Measurements from ENCODE around the gene TK2. TPM values are rescaled to one million over a fixed set of nuclear protein-coding genes. Genes with fewer than 3 reads are reported as not detected.

Gene TK2
- total and polyA plus RNA-seq, 9 of the 15 experiments (the other 6 are each of a cell fraction or from before 2014, with no cell fraction given) = 1.1 to 10.2 (median 5.3) TPM

DNA sequence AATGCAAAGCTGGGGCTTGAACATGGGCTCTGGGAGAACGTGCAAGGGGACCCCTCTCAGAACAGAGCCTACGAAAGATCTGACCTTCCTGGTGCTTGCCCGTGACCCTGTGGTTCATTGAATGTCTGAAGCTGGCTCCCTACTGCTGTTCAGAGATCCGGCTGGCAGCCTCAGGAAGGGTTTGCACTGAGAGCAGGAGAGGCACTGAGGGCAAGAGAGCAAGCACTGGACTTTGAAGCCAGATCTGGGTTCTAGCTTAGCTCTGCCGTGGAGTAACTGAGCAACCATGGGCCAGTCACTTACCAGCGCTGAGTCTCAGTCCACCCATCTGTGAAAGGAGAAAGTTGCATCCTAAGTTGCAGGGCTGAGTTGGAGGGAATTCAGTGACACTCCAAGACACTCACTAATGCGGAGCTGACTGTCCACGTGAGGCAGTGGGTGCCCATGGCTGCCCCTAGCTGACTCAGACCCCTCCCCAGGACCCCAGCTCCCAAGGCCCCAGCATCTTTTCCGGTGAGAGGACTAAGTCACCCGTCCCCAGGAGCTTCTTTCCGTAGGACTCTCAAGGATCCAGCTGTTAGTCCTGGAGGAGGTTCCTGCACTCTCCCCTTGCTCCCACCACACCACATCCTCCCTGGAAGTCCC lies 81.5 kb downstream of the TK2 start (continued):
- TF ChIP-seq, protein P1, sequence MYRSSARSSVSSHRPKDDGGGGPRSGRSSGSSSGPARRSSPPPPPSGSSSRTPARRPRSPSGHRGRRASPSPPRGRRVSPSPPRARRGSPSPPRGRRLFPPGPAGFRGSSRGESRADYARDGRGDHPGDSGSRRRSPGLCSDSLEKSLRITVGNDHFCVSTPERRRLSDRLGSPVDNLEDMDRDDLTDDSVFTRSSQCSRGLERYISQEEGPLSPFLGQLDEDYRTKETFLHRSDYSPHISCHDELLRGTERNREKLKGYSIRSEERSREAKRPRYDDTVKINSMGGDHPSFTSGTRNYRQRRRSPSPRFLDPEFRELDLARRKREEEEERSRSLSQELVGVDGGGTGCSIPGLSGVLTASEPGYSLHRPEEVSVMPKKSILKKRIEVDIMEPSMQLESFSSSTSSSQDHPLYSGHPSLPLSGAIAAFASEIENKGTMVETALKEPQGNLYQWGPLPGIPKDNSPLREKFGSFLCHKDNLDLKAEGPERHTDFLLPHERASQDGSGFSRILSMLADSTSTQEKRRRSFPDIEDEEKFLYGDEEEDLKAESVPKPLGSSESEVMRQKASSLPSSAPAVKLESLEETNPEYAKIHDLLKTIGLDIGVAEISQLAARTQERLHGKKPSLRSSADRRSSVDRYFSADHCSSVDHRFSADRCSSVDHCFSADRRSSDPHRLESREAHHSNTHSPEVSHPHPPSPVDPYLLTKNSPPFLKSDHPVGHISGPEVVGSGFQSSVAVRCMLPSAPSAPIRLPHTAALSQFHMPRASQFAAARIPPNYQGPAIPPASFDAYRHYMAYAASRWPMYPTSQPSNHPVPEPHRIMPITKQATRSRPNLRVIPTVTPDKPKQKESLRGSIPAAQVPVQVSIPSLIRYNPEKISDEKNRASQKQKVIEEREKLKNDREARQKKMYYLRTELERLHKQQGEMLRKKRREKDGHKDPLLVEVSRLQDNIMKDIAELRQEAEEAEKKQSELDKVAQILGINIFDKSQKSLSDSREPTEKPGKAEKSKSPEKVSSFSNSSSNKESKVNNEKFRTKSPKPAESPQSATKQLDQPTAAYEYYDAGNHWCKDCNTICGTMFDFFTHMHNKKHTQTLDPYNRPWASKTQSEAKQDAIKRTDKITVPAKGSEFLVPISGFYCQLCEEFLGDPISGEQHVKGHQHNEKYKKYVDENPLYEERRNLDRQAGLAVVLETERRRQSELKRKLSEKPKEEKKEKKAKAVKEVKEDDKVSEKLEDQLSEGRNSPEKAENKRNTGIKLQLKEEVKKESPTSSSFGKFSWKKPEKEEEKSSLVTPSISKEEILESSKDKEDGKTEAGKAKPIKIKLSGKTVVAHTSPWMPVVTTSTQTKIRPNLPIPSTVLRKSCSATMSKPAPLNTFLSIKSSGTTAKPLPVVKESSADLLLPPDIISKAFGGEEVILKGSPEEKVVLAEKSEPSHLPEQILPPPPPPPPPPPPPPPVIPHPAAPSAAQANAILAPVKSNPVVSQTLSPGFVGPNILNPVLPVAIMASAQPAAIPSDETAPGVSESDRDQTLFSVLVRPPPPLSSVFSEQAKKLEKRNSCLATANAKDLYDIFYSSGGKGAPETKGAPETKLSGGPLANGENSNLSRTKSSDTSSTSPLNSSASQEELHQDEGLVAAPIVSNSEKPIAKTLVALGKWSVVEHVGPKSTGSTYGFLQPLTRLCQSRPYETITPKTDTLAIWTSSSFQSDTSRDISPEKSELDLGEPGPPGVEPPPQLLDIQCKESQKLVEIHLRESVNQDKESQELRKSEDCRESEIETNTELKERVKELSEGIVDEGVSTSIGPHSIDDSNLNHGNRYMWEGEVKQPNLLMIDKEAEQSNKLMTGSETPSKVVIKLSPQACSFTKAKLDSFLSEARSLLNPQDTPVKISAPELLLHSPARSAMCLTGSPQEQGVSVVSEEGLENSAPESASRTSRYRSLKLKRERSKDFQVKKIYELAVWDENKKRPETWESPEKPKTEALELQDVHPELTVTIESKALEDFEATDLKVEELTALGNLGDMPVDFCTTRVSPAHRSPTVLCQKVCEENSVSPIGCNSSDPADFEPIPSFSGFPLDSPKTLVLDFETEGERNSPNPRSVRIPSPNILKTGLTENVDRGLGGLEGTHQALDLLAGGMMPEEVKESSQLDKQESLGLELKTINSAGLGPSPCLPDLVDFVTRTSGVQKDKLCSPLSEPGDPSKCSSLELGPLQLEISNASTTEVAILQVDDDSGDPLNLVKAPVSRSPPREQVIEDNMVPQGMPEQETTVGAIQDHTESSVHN (IDR thresholded peaks at IDR 0.05; ENCODE audit: borderline replicate concordance in 1 of 2, low read depth in 1 of 2) = no peak
- TF ChIP-seq RBM34 (IDR thresholded peaks at IDR 0.05; ENCODE audit: borderline replicate concordance, insufficient read depth, low read length) = no peak
- TF ChIP-seq, protein P2, sequence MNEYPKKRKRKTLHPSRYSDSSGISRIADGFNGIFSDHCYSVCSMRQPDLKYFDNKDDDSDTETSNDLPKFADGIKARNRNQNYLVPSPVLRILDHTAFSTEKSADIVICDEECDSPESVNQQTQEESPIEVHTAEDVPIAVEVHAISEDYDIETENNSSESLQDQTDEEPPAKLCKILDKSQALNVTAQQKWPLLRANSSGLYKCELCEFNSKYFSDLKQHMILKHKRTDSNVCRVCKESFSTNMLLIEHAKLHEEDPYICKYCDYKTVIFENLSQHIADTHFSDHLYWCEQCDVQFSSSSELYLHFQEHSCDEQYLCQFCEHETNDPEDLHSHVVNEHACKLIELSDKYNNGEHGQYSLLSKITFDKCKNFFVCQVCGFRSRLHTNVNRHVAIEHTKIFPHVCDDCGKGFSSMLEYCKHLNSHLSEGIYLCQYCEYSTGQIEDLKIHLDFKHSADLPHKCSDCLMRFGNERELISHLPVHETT (CRISPR knock-in tag; conservative IDR thresholded peaks at IDR 0.05 in 1 of 2, IDR thresholded peaks at IDR 0.05 in 1 of 2) = no peak
- no peak for TF ChIP-seq SNRNP70 (optimal IDR thresholded peaks at IDR 0.05; ENCODE audit: low read depth, low read length)
- no peak for TF ChIP-seq HNRNPLL (IDR thresholded peaks at IDR 0.05; ENCODE audit: low read depth, low read length, poor library complexity, severe bottlenecking)
- TF ChIP-seq CAMTA2 (CRISPR knock-in tag; conservative IDR thresholded peaks at IDR 0.05) = no peak
- TF ChIP-seq COPS2 (conservative IDR thresholded peaks at IDR 0.05) = no peak
- TF ChIP-seq BHLHE40 (IDR thresholded peaks at IDR 0.05; ENCODE audit: low read length) = no peak
- TF ChIP-seq CXXC5 (CRISPR knock-in tag; IDR thresholded peaks at IDR 0.05) = no peak
- TF ChIP-seq, protein P3, sequence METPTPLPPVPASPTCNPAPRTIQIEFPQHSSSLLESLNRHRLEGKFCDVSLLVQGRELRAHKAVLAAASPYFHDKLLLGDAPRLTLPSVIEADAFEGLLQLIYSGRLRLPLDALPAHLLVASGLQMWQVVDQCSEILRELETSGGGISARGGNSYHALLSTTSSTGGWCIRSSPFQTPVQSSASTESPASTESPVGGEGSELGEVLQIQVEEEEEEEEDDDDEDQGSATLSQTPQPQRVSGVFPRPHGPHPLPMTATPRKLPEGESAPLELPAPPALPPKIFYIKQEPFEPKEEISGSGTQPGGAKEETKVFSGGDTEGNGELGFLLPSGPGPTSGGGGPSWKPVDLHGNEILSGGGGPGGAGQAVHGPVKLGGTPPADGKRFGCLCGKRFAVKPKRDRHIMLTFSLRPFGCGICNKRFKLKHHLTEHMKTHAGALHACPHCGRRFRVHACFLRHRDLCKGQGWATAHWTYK (CRISPR knock-in tag; IDR thresholded peaks at IDR 0.05) = no peak
